ENCODE measurements around the gene LDLRAD3.

The LDLRAD3 gene

GRCh38 chr11:36053281-36053680, 109.4 kb downstream of the LDLRAD3 start:
- no peak for DNase-seq

GRCh38 chr11:36053862-36054261, 110.0 kb downstream of the LDLRAD3 start:
- DNase-seq = no peak

- no peak for DNase-seq
These were observed 110.8 kb downstream of the LDLRAD3 start for GRCh38 chr11:36054628-36055027.

GRCh38 chr11:36056160-36056751, 112.4 kb downstream of the LDLRAD3 start:
- no peak for DNase-seq

- no peak for DNase-seq
These were observed 113.6 kb downstream of the LDLRAD3 start for GRCh38 chr11:36057379-36058042.

- DNase-seq = no peak
These were observed 115.8 kb downstream of the LDLRAD3 start for GRCh38 chr11:36059660-36060059.

GRCh38 chr11:36060926-36061325, 117.1 kb downstream of the LDLRAD3 start:
- no peak for DNase-seq

- DNase-seq = no peak
These were observed 117.6 kb downstream of the LDLRAD3 start for GRCh38 chr11:36061471-36061870.

GRCh38 chr11:36062796-36063365, 119.0 kb downstream of the LDLRAD3 start:
- DNase-seq = no peak

- no peak for DNase-seq
These were observed 121.6 kb downstream of the LDLRAD3 start for GRCh38 chr11:36065436-36065835.

GRCh38 chr11:36066891-36067290, 123.0 kb downstream of the LDLRAD3 start:
- no peak for DNase-seq

- no peak for DNase-seq
These were observed 125.8 kb downstream of the LDLRAD3 start for GRCh38 chr11:36069576-36070212.

GRCh38 chr11:36070213-36070953, 126.5 kb downstream of the LDLRAD3 start:
- DNase-seq = no peak

- DNase-seq = no peak
These were observed 127.1 kb downstream of the LDLRAD3 start for GRCh38 chr11:36070954-36071330.

GRCh38 chr11:36071917-36072500, 128.1 kb downstream of the LDLRAD3 start:
- DNase-seq = no peak

GRCh38 chr11:36073411-36074203, 129.7 kb downstream of the LDLRAD3 start:
- no peak for DNase-seq

- no peak for DNase-seq
These were observed 131.1 kb downstream of the LDLRAD3 start for GRCh38 chr11:36074941-36075431.

GRCh38 chr11:36077368-36077767, 133.5 kb downstream of the LDLRAD3 start:
- DNase-seq = no peak

GRCh38 chr11:36077886-36078685, 134.2 kb downstream of the LDLRAD3 start:
- peak; percentile 29 for DNase-seq

GRCh38 chr11:36078686-36079055, 134.8 kb downstream of the LDLRAD3 start:
- DNase-seq = no peak

Data from GOT3 (cell line).